GM12878 (cell line): ENCODE measurements around the gene MLKL. TPM values are rescaled to one million over a fixed set of nuclear protein-coding genes. Genes with fewer than 3 reads are reported as not detected.
A peak's percentile ranks its signal among the peaks of the same experiment; 100 is the strongest.

Source experiments
- ATAC-seq: fragments of 200-7000 bp; cut with Tn5 transposase; 3 replicates; pipeline ENCODE4 v1.9.1; 2020; ENCODE audit warnings: mild to moderate bottlenecking, moderate library complexity
- BruUV-seq: library from RNA; stranded (reverse); fragments of 400-500 nt; replicated peaks from 2 replicates; lab custom pipeline; 2021; lab: Mats Ljungman, UMichigan
- CTCF ChIA-PET: fragments of 300-600 bp; sonication (Branson Sonifier 250); formaldehyde crosslinking; extraction: SDS; loops from one replicate; lab custom pipeline; 2021; ENCODE audit warnings: inconsistent platforms; lab: Yijun Ruan, JAX
- POLR2A ChIA-PET: fragments of 350-600 bp; formaldehyde crosslinking; extraction: SDS; loops from one replicate; lab custom pipeline; 2021; ENCODE audit warnings: inconsistent platforms; lab: Charles Lee
- RAD21 ChIA-PET: fragments of 300-600 bp; sonication (Branson Sonifier 250); formaldehyde crosslinking; loops from one replicate; lab custom pipeline; 2023; ENCODE audit warnings: antibody characterized with exemption; ENCODE audit not compliant: unreplicated experiment; lab: Charles Lee
- SMC1A ChIA-PET: fragments of 300-600 bp; sonication (Branson Sonifier 250); formaldehyde crosslinking; loops from one replicate; lab custom pipeline; 2023; ENCODE audit not compliant: unreplicated experiment, uncharacterized antibody; lab: Charles Lee
- DNase-seq: peaks from one replicate; pipeline ENCODE4 v3.0.0-alpha.2; 2011; ENCODE audit warnings: low read depth, low spot score
- FAIRE-seq: peaks from 3 replicates; lab custom pipeline; 2011; peaks lifted over from hg19 to GRCh38; lab: Jason Lieb, UNC
- H2AFZ ChIP-seq: 2 replicates; pipeline ENCODE4 v1.6.0; 2011; ENCODE audit warnings: low read depth, low read length, control low read depth; ENCODE audit not compliant: control insufficient read depth
- H3K27ac ChIP-seq: 2 replicates; pipeline ENCODE4 v1.5.1; 2011; ENCODE audit warnings: control low read depth; ENCODE audit not compliant: control insufficient read depth, insufficient read depth
- H3K27me3 ChIP-seq, 2 experiments: replicated peaks in 1 of 2; 2 replicates each; pipeline versions ENCODE4 v1.6.0 to v1.6.1; 2011; ENCODE audit warnings: low read length in 1 of 2; ENCODE audit not compliant: control insufficient read depth in 2 of 2, insufficient read depth in 2 of 2
- H3K36me3 ChIP-seq, 2 experiments: 2 replicates each; pipeline ENCODE4 v1.5.1; 2011; ENCODE audit warnings: low read length in 1 of 2; ENCODE audit not compliant: control insufficient read depth in 2 of 2, insufficient read depth in 2 of 2
- H3K4me1 ChIP-seq: 2 replicates; pipeline ENCODE4 v1.6.1; 2011; ENCODE audit warnings: mild to moderate bottlenecking, low read length, moderate library complexity, mixed read lengths; ENCODE audit not compliant: control insufficient read depth, insufficient read depth
- H3K4me2 ChIP-seq: 2 replicates; pipeline ENCODE4 v1.6.0; 2011; ENCODE audit warnings: control low read depth; ENCODE audit not compliant: control insufficient read depth, insufficient read depth
- H3K4me3 ChIP-seq: fragments of 200-600 bp; sonication (generic); 2 replicates; pipeline ENCODE4 v1.5.1; 2016
- H3K79me2 ChIP-seq: 2 replicates; pipeline ENCODE4 v1.6.0; 2011; ENCODE audit warnings: low read length; ENCODE audit not compliant: control insufficient read depth, insufficient read depth
- H3K9ac ChIP-seq: 2 replicates; pipeline ENCODE4 v1.8.0; 2011; ENCODE audit warnings: low read length, control low read depth, mixed read lengths; ENCODE audit not compliant: control insufficient read depth, insufficient read depth
- H3K9me3 ChIP-seq: replicated peaks from 3 replicates; pipeline ENCODE4 v1.5.1; 2011; ENCODE audit warnings: mild to moderate bottlenecking, low read length; ENCODE audit not compliant: control insufficient read depth, insufficient read depth
- H4K20me1 ChIP-seq: 2 replicates; pipeline ENCODE4 v1.6.0; 2011; ENCODE audit not compliant: control insufficient read depth, insufficient read depth
- BMI1 ChIP-seq: fragments of 450-650 bp; IDR thresholded peaks from 2 replicates; pipeline ENCODE4 v1.6.1; 2016; ENCODE audit warnings: mild to moderate bottlenecking, moderate library complexity, borderline replicate concordance
- IRF4 ChIP-seq: IDR thresholded peaks from 2 replicates; pipeline ENCODE4 v1.6.1; 2011; ENCODE audit warnings: low read depth, low read length
- MXI1 ChIP-seq: fragments of 150-350 bp; IDR thresholded peaks from 2 replicates; pipeline ENCODE4 v1.6.1; 2011; ENCODE audit warnings: low read depth, mild to moderate bottlenecking, inconsistent platforms, low read length, improper control_type of control experiment
- NBN ChIP-seq: fragments of 450-650 bp; IDR thresholded peaks from 2 replicates; pipeline ENCODE4 v1.6.1; 2016
- RB1 ChIP-seq: fragments of 450-650 bp; formaldehyde crosslinking; IDR thresholded peaks from 2 replicates; pipeline ENCODE4 v1.6.1; 2017; ENCODE audit warnings: mild to moderate bottlenecking, borderline replicate concordance
- TCF12 ChIP-seq: IDR thresholded peaks from 2 replicates; pipeline ENCODE4 v1.6.1; 2011; ENCODE audit warnings: low read depth, mild to moderate bottlenecking, low read length
- ZNF207 ChIP-seq: fragments of 450-650 bp; IDR thresholded peaks from 2 replicates; pipeline ENCODE4 v1.6.1; 2014; ENCODE audit warnings: antibody characterized with exemption, mild to moderate bottlenecking, borderline replicate concordance
- WGBS: methylation state at CpG from one replicate; pipeline ENCODE4 v1.1.6; 2016; ENCODE audit warnings: low lambda C conversion rate; ENCODE audit not compliant: insufficient replicate concordance, insufficient coverage; ENCODE audit errors: missing lambda C conversion rate; 5-methylcytosine and 5-hydroxymethylcytosine counted together
- in situ Hi-C: fragments of 300-500 bp; cut with MboI; formaldehyde crosslinking; loops from 9 replicates; pipeline ENCODE4 v1.14.3; 2018; ENCODE audit warnings: mixed read lengths
- intact Hi-C: fragments of 100-400 bp; cut with micrococcal nuclease; formaldehyde crosslinking; loops from one replicate; pipeline ENCODE4 v1.14.2; 2022; ENCODE audit not compliant: unreplicated experiment
- polyA plus RNA-seq, 11 experiments: library from polyadenylated mRNA; depleted of rRNA in 4 of 11; unstranded in 6 of 11; stranded (reverse) in 5 of 11; fragments of >200 nt; fragmentation: Nextera tagmentation in 4 of 11; fragmentation: Illumina TruSeq in 1 of 11; extraction: Ambion mirVana in 4 of 11; extraction: Trizol in 1 of 11; gene quantifications; 1 replicate in 1 of 11; 2 replicates in 10 of 11; pipeline versions ENCODE4 v1.2.1 to v1.2.3, GENCODE V29; 2011 to 2016; ENCODE audit warnings: inconsistent platforms in 2 of 11, missing spikeins in 2 of 11, low read depth in 1 of 11
- total RNA-seq, 4 experiments: library from RNA; depleted of rRNA in 3 of 4; stranded (reverse); fragments of >200 nt in 3 of 4; fragmentation: Illumina TruSeq in 1 of 4; extraction: Trizol in 1 of 4; gene quantifications; 2 replicates each; pipeline versions ENCODE4 v1.2.1 to v1.2.3, GENCODE V29; 2013 to 2021
- TF ChIP-seq, protein P1 (sequence below): fragments of 450-650 bp; formaldehyde crosslinking; IDR thresholded peaks from 2 replicates; pipeline ENCODE4 v1.4.0; 2022; ENCODE audit warnings: mild to moderate bottlenecking, moderate library complexity

Gene MLKL
- total and polyA plus RNA-seq, 10 of the 15 experiments (the other 5 are each of a cell fraction or from before 2014, with no cell fraction given): 3.8 to 14.5 (median 11.2) TPM

DNA sequence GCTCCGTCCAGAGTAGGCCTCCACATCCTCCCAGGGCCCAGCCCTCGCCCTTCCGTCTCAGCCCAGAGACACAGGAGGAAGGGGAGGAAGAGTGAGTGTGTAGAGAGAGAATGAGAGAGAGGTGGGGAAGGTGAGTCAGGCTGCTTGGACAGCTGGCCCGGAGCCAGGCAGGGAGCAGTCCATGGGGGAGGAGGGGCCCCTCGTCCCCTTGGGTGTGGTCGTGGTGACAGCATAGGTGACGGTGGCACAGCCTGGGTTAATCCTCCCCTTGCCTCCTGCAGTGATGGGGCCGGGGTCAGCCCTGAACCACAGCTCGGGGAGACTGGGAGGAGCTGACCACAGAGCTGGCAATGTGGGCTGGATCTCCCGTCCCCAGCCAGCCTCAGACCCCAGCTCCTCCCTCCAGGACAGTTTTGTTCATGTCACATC lies 37.5 kb upstream of the MLKL start:
- POLR2A ChIA-PET: no interaction called here
- TF ChIP-seq IRF4: no peak
- no peak for TF ChIP-seq ZNF207
- no peak for TF ChIP-seq BMI1
- no peak for TF ChIP-seq MXI1
- TF ChIP-seq NBN: no peak
- no peak for TF ChIP-seq TCF12
- TF ChIP-seq RB1: no peak
- TF ChIP-seq, protein P1, sequence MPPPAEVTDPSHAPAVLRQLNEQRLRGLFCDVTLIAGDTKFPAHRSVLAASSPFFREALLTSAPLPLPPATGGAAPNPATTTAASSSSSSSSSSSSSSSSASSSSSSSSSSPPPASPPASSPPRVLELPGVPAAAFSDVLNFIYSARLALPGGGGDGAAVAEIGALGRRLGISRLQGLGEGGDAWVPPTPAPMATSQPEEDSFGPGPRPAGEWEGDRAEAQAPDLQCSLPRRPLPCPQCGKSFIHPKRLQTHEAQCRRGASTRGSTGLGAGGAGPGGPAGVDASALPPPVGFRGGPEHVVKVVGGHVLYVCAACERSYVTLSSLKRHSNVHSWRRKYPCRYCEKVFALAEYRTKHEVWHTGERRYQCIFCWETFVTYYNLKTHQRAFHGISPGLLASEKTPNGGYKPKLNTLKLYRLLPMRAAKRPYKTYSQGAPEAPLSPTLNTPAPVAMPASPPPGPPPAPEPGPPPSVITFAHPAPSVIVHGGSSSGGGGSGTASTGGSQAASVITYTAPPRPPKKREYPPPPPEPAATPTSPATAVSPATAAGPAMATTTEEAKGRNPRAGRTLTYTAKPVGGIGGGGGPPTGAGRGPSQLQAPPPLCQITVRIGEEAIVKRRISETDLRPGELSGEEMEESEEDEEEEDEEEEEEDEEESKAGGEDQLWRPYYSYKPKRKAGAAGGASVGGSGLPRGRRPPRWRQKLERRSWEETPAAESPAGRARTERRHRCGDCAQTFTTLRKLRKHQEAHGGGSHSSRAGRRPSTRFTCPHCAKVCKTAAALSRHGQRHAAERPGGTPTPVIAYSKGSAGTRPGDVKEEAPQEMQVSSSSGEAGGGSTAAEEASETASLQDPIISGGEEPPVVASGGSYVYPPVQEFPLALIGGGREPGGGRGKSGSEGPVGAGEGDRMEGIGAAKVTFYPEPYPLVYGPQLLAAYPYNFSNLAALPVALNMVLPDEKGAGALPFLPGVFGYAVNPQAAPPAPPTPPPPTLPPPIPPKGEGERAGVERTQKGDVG (CRISPR knock-in tag): no peak
- intact Hi-C loops: no loop called here
- CTCF ChIA-PET: no interaction called here
- SMC1A ChIA-PET: interaction anchor here (1.4 kb wide), 2 partner anchors 28 to 125 kb away, joined by 3 to 4 read pairs; no protein-coding TSS in a partner anchor
- WGBS: 41% methylated on average over 10 of the region's 10 CpGs
- Histone ChIP-seq H3K4me2 (no peak overlapping the region), H3K4me3 (no peak overlapping the region), H3K79me2 (no peaks in the 10 kb centered on the region), H3K9ac (no peak overlapping the region), H3K4me1 (no peaks in the 10 kb centered on the region), H3K27ac (no peak overlapping the region), H4K20me1 (no peaks in the 10 kb centered on the region), H3K36me3 (no peaks in the 10 kb centered on the region), H2AFZ (no peak overlapping the region), H3K9me3 (no peaks in the 10 kb centered on the region), H3K27me3 (peaks cover 0 to 1% of the 10 kb centered on the region in 2 experiments; a peak in 1 of 4 replicates)
- FAIRE-seq (no peak), ATAC-seq (peak; percentile 17), DNase-seq (no peak)
- no TSS peak for BruUV-seq
- RAD21 ChIA-PET: no interaction called here
- in situ Hi-C loops: no loop called here
